SK-N-SH (cell line): ENCODE data around the gene PHGDH. TPM values are rescaled to one million over a fixed set of nuclear protein-coding genes. Genes with fewer than 3 reads are reported as not detected.

Experiments
- CTCF ChIA-PET: fragments of 300-600, 350-600 bp; formaldehyde crosslinking; extraction: SDS; loops from one replicate; lab custom pipeline; 2021; lab: Yijun Ruan, JAX
- POLR2A ChIA-PET: fragments of 350-600 bp; sonication (Branson Sonifier 250); formaldehyde crosslinking; extraction: SDS; loops from one replicate; lab custom pipeline; 2020; ENCODE audit warnings: antibody characterized with exemption, inconsistent platforms; lab: Yijun Ruan, JAX
- DNase-seq: peaks from one replicate; pipeline ENCODE4 v3.0.0; 2012
- H2AFZ ChIP-seq: fragments of 200-600 bp; sonication (generic); 2 replicates; pipeline ENCODE4 v1.8.1; 2016; ENCODE audit warnings: antibody characterized with exemption, mild to moderate bottlenecking, low read depth
- H3F3A ChIP-seq: fragments of 200-600 bp; sonication (generic); replicated peaks from 2 replicates; pipeline ENCODE3; 2016; ENCODE audit warnings: antibody characterized with exemption, mild to moderate bottlenecking; ENCODE audit not compliant: insufficient read depth
- H3K27ac ChIP-seq, 2 experiments: fragments of 200-500 bp in 1 of 2; fragments of 200-600 bp in 1 of 2; sonication (Bioruptor generic) in 1 of 2; sonication (generic), shearing (Covaris generic) in 1 of 2; 2 replicates each; pipeline versions ENCODE4 v1.5.1 to v1.6.1; 2014 to 2016; ENCODE audit warnings: low read depth in 2 of 2, inconsistent platforms in 1 of 2, low read length in 1 of 2, mild to moderate bottlenecking in 1 of 2, mixed read lengths in 1 of 2
- H3K27me3 ChIP-seq: fragments of 200-600 bp; sonication (generic), shearing (Covaris generic); 2 replicates; pipeline ENCODE4 v1.6.1; 2016; ENCODE audit warnings: mixed run types; ENCODE audit not compliant: insufficient read depth
- H3K36me3 ChIP-seq, 2 experiments: fragments of 200-500 bp in 1 of 2; fragments of 200-600 bp in 1 of 2; sonication (Bioruptor generic) in 1 of 2; sonication (generic) in 1 of 2; replicated peaks in 1 of 2; 2 replicates each; pipeline versions ENCODE3 to v1.5.1; 2014 to 2016; ENCODE audit warnings: low read length in 1 of 2, mild to moderate bottlenecking in 1 of 2; ENCODE audit not compliant: insufficient read depth in 2 of 2, control insufficient read depth in 1 of 2
- H3K4me1 ChIP-seq, 2 experiments: fragments of 200-500 bp in 1 of 2; fragments of 200-600 bp in 1 of 2; sonication (Bioruptor generic) in 1 of 2; sonication (generic), shearing (Covaris generic) in 1 of 2; 2 replicates each; pipeline versions ENCODE4 v1.5.1 to v1.6.1; 2014 to 2016; ENCODE audit warnings: low read depth in 1 of 2, low read length in 1 of 2, mixed run types in 1 of 2; ENCODE audit not compliant: insufficient read depth in 2 of 2, control insufficient read depth in 1 of 2
- H3K4me2 ChIP-seq: fragments of 200-600 bp; sonication (generic), shearing (Covaris generic); 2 replicates; pipeline ENCODE4 v1.6.1; 2017; ENCODE audit warnings: mixed run types
- H3K4me3 ChIP-seq, 2 experiments: fragments of 200-500 bp in 1 of 2; fragments of 200-600 bp in 1 of 2; sonication (Bioruptor generic) in 1 of 2; sonication (generic), shearing (Covaris generic) in 1 of 2; 2 replicates each; pipeline versions ENCODE4 v1.5.1 to v1.8.1; 2014 to 2016; ENCODE audit warnings: low read depth in 2 of 2, inconsistent platforms in 1 of 2, low read length in 1 of 2, mild to moderate bottlenecking in 1 of 2, mixed read lengths in 1 of 2, moderate library complexity in 1 of 2
- H3K79me2 ChIP-seq: fragments of 200-600 bp; sonication (generic); 2 replicates; pipeline ENCODE4 v1.8.1; 2017; ENCODE audit warnings: mild to moderate bottlenecking; ENCODE audit not compliant: insufficient read depth
- H3K9ac ChIP-seq: fragments of 200-600 bp; sonication (generic); 2 replicates; pipeline ENCODE4 v1.6.1; 2017; ENCODE audit warnings: mixed run types
- H3K9me2 ChIP-seq: fragments of 200-600 bp; sonication (generic); 2 replicates; pipeline ENCODE4 v1.6.1; 2017; ENCODE audit warnings: mixed run types
- H3K9me3 ChIP-seq: fragments of 200-600 bp; sonication (generic); 2 replicates; pipeline ENCODE4 v1.6.1; 2017; ENCODE audit warnings: mixed run types, mild to moderate bottlenecking, moderate library complexity
- H4K20me1 ChIP-seq: fragments of 200-600 bp; sonication (generic); 2 replicates; pipeline ENCODE4 v1.6.1; 2017; ENCODE audit warnings: mild to moderate bottlenecking, mixed run types; ENCODE audit not compliant: insufficient read depth
- EP300 ChIP-seq, 2 experiments: IDR thresholded peaks; 2 replicates each; pipeline versions ENCODE4 v1.4.0 to v1.6.1; 2012; ENCODE audit warnings: borderline replicate concordance in 1 of 2, low read depth in 1 of 2, low read length in 1 of 2
- FOSL2 ChIP-seq: IDR thresholded peaks from 2 replicates; pipeline ENCODE4 v1.4.0; 2012; ENCODE audit warnings: low read depth, mild to moderate bottlenecking, moderate library complexity, borderline replicate concordance
- FOXM1 ChIP-seq: IDR thresholded peaks from 2 replicates; pipeline ENCODE4 v1.4.0; 2012; ENCODE audit warnings: low read depth, mild to moderate bottlenecking
- GATA2 ChIP-seq: sonication (generic); formaldehyde crosslinking; IDR thresholded peaks from 2 replicates; pipeline ENCODE4 v1.5.0; 2020; ENCODE audit warnings: mild to moderate bottlenecking, missing genetic modification reagents
- JUND ChIP-seq: IDR thresholded peaks from 2 replicates; pipeline ENCODE4 v1.4.0; 2012
- NFIC ChIP-seq: IDR thresholded peaks from 2 replicates; pipeline ENCODE4 v1.4.0; 2012; ENCODE audit warnings: borderline replicate concordance
- PBX3 ChIP-seq: IDR thresholded peaks from 2 replicates; pipeline ENCODE4; 2012
- RFX5 ChIP-seq: IDR thresholded peaks from 2 replicates; pipeline ENCODE4 v1.6.1; 2012; ENCODE audit warnings: mild to moderate bottlenecking, improper control_type of control experiment, low read length
- RXRA ChIP-seq: IDR thresholded peaks from 2 replicates; pipeline ENCODE4 v1.4.0; 2012; ENCODE audit warnings: low read depth, mild to moderate bottlenecking, borderline replicate concordance
- TCF12 ChIP-seq: IDR thresholded peaks from 2 replicates; pipeline ENCODE4 v1.4.0; 2012
- whole genome bisulfite sequencing: methylation state at CpG from one replicate; pipeline ENCODE4 v1.1.6; 2017; ENCODE audit warnings: low lambda C conversion rate; 5-methylcytosine and 5-hydroxymethylcytosine counted together
- polyA plus RNA-seq, 3 experiments: library from polyadenylated mRNA; depleted of rRNA; stranded (reverse); fragments of >200 nt; gene quantifications; 2 replicates each; pipeline ENCODE4 v1.2.3, GENCODE V29; 2012
- TF ChIP-seq, protein P1 (sequence below): IDR thresholded peaks from 2 replicates; pipeline ENCODE4 v1.6.1; 2012; ENCODE audit warnings: mild to moderate bottlenecking, low read depth, low read length, moderate library complexity
- TF ChIP-seq, protein P2 (sequence below): IDR thresholded peaks from 2 replicates; pipeline ENCODE4 v1.4.0; 2012; ENCODE audit warnings: low read depth

The PHGDH gene
- polyA plus RNA-seq, 1 of the 3 experiments (the other 2 are of a cell fraction) = 30.2 TPM

DNA sequence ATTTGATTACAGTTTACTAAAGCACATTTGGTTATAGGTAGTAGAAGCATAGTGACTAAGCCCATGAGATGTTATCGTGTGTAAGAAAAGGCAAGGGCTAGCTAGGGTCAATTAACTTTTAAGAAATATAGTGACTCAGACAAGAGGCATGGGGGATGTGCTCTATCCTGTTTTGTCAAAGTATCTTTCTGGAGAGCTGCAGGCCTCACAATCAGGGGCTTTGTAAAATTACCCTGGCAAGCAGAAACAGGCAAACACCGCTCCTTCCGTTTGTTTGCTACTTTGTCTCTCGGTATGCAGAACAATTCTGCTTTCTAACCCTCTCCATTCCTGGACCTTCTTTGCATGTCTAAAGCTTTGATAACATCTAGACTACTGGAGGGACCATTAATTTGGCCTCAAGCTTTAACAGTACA, 37.6 kb upstream of the PHGDH start:
- H3K9me2 ChIP-seq = no peaks in the 10 kb centered on the region
- POLR2A ChIA-PET = no interaction called here

More for the DNA sequence above, 37.6 kb upstream of the PHGDH start:
- peak overlapping the region; percentile 67 for H3K9ac ChIP-seq
- no peaks in the 10 kb centered on the region for H3K27me3 ChIP-seq
- CTCF ChIA-PET = interaction anchor here (2.3 to 4.5 kb wide), 9 partner anchors 8 to 74 kb away, joined by 12 to 102 read pairs (median 45); partner anchors contain the start of gene ZNF697
- peak overlapping the region; percentile 75 to 97; a peak in 3 of 4 replicates for H3K27ac ChIP-seq
- no peak overlapping the region; a peak in 1 of 4 replicates for H3K4me3 ChIP-seq
- no peak for DNase-seq
- H3K9me3 ChIP-seq = no peaks in the 10 kb centered on the region
- H3K79me2 ChIP-seq = no peaks in the 10 kb centered on the region
- TF ChIP-seq TCF12 (peak; percentile 77), FOXM1 (no peak), PBX3 (peak; percentile 61; the same call in 1 of the 2 replicates), EP300 (IDR thresholded peaks at IDR 0.05; ENCODE audit: borderline replicate concordance in 1 of 2, low read depth in 1 of 2, low read length in 1 of 2) (peak in 1 of 2 experiments; percentile 70; a peak in 1 of 4 replicates), FOSL2 (peak; percentile 92), GATA2 (no peak), RXRA (peak; percentile 75; the same call in 1 of the 2 replicates), JUND (peak; percentile 92), NFIC (peak; percentile 66), RFX5 (no peak)
- TF ChIP-seq, protein P1, sequence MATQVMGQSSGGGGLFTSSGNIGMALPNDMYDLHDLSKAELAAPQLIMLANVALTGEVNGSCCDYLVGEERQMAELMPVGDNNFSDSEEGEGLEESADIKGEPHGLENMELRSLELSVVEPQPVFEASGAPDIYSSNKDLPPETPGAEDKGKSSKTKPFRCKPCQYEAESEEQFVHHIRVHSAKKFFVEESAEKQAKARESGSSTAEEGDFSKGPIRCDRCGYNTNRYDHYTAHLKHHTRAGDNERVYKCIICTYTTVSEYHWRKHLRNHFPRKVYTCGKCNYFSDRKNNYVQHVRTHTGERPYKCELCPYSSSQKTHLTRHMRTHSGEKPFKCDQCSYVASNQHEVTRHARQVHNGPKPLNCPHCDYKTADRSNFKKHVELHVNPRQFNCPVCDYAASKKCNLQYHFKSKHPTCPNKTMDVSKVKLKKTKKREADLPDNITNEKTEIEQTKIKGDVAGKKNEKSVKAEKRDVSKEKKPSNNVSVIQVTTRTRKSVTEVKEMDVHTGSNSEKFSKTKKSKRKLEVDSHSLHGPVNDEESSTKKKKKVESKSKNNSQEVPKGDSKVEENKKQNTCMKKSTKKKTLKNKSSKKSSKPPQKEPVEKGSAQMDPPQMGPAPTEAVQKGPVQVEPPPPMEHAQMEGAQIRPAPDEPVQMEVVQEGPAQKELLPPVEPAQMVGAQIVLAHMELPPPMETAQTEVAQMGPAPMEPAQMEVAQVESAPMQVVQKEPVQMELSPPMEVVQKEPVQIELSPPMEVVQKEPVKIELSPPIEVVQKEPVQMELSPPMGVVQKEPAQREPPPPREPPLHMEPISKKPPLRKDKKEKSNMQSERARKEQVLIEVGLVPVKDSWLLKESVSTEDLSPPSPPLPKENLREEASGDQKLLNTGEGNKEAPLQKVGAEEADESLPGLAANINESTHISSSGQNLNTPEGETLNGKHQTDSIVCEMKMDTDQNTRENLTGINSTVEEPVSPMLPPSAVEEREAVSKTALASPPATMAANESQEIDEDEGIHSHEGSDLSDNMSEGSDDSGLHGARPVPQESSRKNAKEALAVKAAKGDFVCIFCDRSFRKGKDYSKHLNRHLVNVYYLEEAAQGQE = no peak
- TF ChIP-seq, protein P2, sequence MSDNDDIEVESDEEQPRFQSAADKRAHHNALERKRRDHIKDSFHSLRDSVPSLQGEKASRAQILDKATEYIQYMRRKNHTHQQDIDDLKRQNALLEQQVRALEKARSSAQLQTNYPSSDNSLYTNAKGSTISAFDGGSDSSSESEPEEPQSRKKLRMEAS = peak; percentile 39; the same call in 1 of the 2 replicates
- H4K20me1 ChIP-seq = no peaks in the 10 kb centered on the region
- peaks cover 14% of the 10 kb centered on the region for H3F3A ChIP-seq
- H3K4me2 ChIP-seq = peak overlapping the region; percentile 64
- H3K4me1 ChIP-seq = peaks cover 3 to 20% of the 10 kb centered on the region in 2 experiments; a peak in 3 of 4 replicates
- WGBS = 34% methylated on average over 4 of the region's 4 CpGs
- no peaks in the 10 kb centered on the region for H3K36me3 ChIP-seq
- H2AFZ ChIP-seq = peak overlapping the region; percentile 77
